ENCODE measurements around the gene CRADD. TPM values are rescaled to one million over a fixed set of nuclear protein-coding genes. Genes with fewer than 3 reads are reported as not detected.

CRADD gene
- total RNA-seq, 2 donors from 2014 or later = 11.9 to 12.2 TPM

DNA sequence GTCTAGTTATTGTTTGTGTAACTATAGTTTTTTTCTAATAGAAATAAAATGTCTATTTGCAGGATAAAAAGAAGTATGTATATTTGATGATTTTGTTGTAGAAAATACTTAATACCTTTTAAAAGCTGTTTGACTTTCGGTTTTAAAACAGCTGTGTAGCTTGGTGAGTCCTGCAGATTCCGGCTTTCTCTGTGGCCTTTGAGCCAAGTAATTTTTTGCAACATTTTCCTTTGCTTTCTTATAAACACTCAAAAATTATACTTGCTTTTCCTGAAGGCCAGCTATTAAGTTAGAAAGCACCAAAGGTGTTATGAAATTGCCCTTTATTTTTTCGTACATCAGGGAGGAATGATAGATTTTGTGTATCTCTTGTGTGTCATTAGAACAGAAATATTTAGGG is 63.6 kb downstream of the CRADD start:
- H3K27me3 Mint-ChIP-seq = no peaks in the 10 kb centered on the region
- H3K36me3 Mint-ChIP-seq = no peaks in the 10 kb centered on the region
- no peak for DNase-seq (ENCODE audit: low spot score)
- no peaks in the 10 kb centered on the region for H3K9me3 Mint-ChIP-seq
- no peak for ATAC-seq
- H3K4me1 Mint-ChIP-seq (ENCODE audit: low read depth in 2 of 2) = peaks cover 34 to 39% of the 10 kb centered on the region in 2 donors
- peak overlapping the region; percentile 90 for H3K4me3 Mint-ChIP-seq
- H3K27ac Mint-ChIP-seq = peak overlapping the region; percentile 86 to 95

DNA sequence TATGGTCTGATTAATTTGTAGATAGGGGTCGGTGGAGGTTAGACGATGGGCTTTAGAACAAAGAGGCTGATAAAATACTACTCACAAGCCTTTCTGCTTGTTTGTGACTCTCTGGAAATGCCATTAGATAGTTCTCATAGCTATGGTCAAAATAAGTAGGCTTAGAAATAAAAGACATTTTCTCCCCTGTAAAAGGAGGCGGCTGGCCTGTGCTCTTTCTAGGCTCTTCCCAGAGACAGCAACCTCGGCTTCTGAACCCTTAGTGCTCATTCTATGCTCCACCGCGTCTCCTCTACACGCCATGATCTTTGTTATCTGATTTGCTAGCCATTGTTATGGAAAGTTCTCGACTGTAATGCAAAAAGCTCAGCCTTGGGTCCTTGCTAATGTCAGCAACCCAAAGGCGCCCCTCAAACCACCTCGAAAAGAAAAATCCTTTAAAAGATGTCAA is 64.5 kb downstream of the CRADD start:
- Mint-ChIP-seq H3K9me3 (no peaks in the 10 kb centered on the region), H3K27ac (peak overlapping the region; percentile 86 to 95), H3K36me3 (no peaks in the 10 kb centered on the region), H3K4me1 (ENCODE audit: low read depth in 2 of 2) (peaks cover 34 to 39% of the 10 kb centered on the region in 2 donors), H3K27me3 (no peaks in the 10 kb centered on the region), H3K4me3 (peak overlapping the region; percentile 90)
- peak; percentile 57 to 59 for ATAC-seq
- DNase-seq (ENCODE audit: low spot score) = no peak

DNA sequence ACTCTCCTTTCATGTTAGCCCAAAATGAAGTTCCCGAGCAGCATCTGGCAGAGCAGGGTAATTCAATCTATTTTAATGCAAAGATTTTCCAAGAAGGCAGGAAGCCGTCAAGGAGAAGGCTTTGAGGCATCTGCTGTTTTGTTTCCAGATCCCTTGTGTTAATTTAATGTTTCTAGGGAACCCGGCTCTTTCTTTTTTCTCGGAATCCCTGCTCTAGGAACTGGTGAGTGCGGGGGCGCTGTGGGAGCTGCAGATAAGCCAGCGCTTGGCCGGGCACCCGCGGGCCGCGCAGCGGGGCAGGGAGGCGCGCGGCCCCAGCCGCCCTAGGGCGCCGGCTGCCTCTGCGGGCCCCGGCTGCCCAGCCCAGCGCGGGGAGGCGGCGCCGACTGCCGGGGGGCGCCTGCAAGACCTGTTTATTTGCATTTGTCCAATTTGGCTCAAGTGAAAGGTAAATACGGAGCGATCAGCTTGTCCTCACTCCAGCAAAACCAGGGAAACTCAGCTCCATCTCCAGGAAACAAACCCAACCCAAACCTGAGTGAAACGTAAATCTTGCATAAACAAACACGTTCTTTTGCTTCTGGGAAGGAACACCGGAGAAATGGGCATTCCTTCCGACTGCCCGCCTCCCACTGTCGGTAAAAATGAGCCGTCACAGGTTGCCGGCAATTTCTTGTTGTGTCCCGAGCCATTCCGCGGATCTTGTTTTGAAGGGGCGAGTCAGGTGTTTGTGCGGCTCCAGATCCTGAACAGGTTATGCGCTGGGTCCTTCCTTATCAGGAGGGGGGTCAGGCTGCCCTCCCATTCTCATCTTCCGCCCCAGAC is 65.1 kb downstream of the CRADD start:
- peak overlapping the region; percentile 90 for H3K4me3 Mint-ChIP-seq

DNA sequence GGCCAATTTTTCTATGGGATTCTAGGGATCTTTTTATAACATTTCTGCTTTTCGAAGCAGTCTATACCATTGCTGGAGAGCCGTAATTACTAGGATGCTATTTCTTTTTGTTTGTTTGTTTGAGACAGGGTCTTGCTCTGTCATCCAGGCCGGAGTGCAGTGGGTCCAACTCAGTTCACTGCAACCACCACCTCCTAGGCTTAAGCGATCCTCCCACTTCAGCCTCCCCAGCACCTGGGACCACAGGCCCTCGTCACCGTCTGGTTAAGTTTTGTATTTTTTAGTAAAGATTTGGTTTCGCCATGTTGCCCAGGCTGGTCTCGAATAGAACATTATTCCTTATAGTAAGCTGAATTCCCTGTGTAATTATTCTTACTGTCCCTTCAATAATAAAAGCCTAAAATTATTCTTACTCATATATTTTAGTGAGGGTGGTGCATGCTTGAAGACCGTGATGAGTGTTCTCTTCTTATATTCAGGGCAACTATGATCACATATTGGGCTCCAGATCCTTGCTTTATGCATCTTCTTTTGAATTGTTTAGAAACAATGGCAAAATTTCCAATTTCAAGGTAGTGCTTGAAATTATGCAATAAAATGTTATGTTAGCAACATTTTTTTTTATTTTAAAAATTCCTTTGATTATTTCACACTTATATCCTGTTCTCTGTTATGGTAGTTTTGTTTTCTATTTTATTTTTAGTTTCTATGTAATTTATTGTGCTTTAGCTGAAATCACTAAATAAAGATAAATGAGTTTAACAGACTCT is 66.2 kb downstream of the CRADD start:
- Mint-ChIP-seq H3K9me3 (no peaks in the 10 kb centered on the region), H3K4me3 (peak overlapping the region; percentile 90), H3K27me3 (no peaks in the 10 kb centered on the region), H3K4me1 (ENCODE audit: low read depth in 2 of 2) (peaks cover 34% of the 10 kb centered on the region in 2 donors), H3K27ac (peak overlapping the region; percentile 86 to 95), H3K36me3 (no peaks in the 10 kb centered on the region)
- DNase-seq (ENCODE audit: low spot score) (no peak), ATAC-seq (no peak)

More for the DNA sequence above, 65.1 kb downstream of the CRADD start:
- DNase-seq (ENCODE audit: low spot score) = peak; percentile 67
- Mint-ChIP-seq H3K27ac (peak overlapping the region; percentile 86 to 95), H3K9me3 (no peaks in the 10 kb centered on the region), H3K4me1 (ENCODE audit: low read depth in 2 of 2) (peaks cover 34 to 39% of the 10 kb centered on the region in 2 donors), H3K36me3 (no peaks in the 10 kb centered on the region), H3K27me3 (no peaks in the 10 kb centered on the region)
- peak; percentile 96 to 98 for ATAC-seq

DNA sequence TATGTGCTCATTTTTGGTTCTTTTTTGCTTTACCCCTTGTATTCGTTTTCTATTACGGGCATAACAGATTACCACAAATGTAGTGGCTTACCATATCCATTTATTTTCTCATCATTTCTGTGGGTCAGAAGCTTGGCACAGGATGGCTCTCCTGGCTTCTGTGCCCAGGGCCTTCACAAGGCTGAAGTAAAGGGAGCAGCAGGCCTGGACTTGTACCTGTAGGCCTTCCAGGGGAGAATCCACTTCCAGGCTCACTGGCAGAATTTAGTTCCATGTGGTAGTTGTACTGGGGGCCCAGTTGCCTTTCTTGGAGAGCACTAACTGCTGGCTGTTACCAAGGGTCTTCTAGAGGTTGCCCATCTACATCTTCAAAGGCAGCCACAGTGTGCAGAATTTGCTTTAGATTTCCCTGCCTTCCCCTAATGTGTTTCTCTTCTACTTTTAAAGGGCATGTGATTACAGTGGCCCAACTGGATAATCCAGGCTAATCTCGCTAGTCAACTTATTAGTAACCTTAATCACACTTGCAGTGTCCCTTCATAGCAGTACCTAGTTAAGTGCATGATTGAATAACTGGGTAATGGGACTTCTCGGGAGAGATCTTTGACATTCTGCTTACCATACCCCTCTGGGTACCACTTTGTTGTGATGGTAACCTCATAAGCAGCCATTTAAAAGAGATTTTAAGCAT is 67.0 kb downstream of the CRADD start:
- peaks cover 34 to 39% of the 10 kb centered on the region in 2 donors for H3K4me1 Mint-ChIP-seq (ENCODE audit: low read depth in 2 of 2)
- ATAC-seq = no peak
- no peaks in the 10 kb centered on the region for H3K9me3 Mint-ChIP-seq
- H3K36me3 Mint-ChIP-seq = no peaks in the 10 kb centered on the region
- H3K4me3 Mint-ChIP-seq = peak overlapping the region; percentile 7
- peak overlapping the region; percentile 86 to 95 for H3K27ac Mint-ChIP-seq
- no peaks in the 10 kb centered on the region for H3K27me3 Mint-ChIP-seq
- no peak for DNase-seq (ENCODE audit: low spot score)

DNA sequence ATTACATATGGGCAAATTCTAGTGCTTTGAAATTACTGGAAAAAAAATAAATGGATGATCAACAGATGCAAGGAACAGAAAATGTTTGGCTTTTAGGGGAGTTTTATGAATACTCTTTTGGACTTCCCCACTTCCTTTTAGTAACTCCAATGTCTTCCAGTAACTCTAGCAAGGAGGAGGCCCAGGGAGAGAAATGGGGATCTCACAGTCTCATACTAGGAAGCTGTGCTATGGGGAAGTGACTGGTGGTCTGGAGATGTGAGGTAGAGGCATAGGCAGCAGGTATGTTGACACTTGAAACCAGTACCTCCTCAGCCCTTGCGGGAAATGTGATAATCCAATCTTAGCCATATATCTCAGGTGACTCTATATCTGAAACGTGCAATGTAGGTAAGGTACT is 68.1 kb downstream of the CRADD start:
- no peak for DNase-seq (ENCODE audit: low spot score)
- Mint-ChIP-seq H3K9me3 (no peaks in the 10 kb centered on the region), H3K4me3 (no peak overlapping the region), H3K36me3 (no peaks in the 10 kb centered on the region), H3K27me3 (no peaks in the 10 kb centered on the region), H3K27ac (peak overlapping the region in 1 of 2 donors; percentile 15), H3K4me1 (ENCODE audit: low read depth in 2 of 2) (peaks cover 40 to 46% of the 10 kb centered on the region in 2 donors)
- no peak for ATAC-seq

DNA sequence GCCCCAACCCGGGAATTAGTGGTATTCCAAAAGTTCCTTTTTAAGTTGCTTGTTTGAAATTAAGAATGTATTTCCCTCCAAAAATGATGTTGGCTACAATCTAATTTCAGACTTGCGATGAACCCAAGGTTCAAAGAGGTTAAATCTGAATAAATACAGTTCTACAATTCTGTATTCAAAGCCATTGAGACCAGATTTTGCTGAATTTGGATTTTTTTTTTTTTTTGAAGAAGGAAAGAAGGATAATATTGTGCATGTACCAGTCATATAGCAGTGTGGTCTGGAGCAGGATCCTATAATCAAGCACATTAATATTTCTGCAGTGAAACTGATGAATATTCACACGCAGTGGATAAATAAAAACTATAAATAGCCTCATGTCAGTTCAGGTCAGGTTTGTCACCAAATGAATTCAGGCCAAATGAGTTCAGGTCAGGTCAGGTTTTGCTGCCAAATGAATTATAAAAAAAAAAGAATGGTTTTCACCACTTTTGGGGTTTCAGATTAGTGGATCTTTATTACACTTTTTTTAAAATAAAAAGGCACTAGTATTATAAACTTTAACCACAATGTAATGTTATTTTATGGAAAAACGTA is 69.5 kb downstream of the CRADD start:
- Mint-ChIP-seq H3K27ac (no peak overlapping the region), H3K36me3 (no peaks in the 10 kb centered on the region), H3K4me3 (no peak overlapping the region), H3K27me3 (no peaks in the 10 kb centered on the region), H3K4me1 (ENCODE audit: low read depth in 2 of 2) (peaks cover 31 to 36% of the 10 kb centered on the region in 2 donors), H3K9me3 (no peaks in the 10 kb centered on the region)
- DNase-seq (ENCODE audit: low spot score) (no peak), ATAC-seq (no peak)

DNA sequence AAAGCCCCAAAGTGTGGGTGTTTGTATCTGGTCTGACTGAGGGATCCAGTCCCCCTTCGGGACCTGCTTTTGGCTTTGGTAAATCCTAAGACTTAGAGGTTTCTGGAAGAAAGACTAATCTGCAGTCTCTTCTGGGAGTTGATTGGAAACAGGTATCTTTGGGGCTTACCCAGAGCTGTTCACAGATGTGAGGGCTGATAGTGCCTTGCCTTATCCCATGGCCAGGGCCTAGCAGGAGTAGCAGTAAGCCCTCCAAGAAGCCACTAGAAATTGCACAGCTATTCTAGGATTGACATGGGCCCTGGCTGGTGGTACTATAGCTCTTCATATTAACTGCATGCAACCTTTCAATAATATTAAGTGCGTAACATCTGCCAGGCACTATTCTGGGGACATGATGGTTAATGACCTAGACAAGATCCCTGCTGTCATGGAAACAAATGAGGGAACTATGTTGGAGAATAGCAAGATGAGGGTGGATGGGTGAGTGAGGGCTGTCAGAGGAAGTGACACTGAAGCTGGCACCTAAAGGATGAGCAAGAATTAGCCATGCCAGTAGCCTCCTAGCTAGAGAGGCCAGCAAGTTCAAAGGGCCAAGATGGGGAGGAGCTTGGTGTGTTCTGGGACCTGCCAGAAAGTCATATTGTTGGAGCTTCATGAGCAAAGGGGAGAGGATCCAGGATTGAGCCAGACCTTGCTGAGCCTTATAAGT is 71.7 kb downstream of the CRADD start:
- no peak overlapping the region for H3K27ac Mint-ChIP-seq
- peaks cover 8% of the 10 kb centered on the region for H3K36me3 Mint-ChIP-seq
- ATAC-seq (peak in 1 of 2 donors; percentile 49), DNase-seq (ENCODE audit: low spot score) (no peak)
- H3K4me3 Mint-ChIP-seq = no peak overlapping the region
- H3K4me1 Mint-ChIP-seq (ENCODE audit: low read depth in 2 of 2) = peaks cover 20 to 24% of the 10 kb centered on the region in 2 donors
- no peaks in the 10 kb centered on the region for H3K27me3 Mint-ChIP-seq
- H3K9me3 Mint-ChIP-seq = peaks cover 4% of the 10 kb centered on the region

DNA sequence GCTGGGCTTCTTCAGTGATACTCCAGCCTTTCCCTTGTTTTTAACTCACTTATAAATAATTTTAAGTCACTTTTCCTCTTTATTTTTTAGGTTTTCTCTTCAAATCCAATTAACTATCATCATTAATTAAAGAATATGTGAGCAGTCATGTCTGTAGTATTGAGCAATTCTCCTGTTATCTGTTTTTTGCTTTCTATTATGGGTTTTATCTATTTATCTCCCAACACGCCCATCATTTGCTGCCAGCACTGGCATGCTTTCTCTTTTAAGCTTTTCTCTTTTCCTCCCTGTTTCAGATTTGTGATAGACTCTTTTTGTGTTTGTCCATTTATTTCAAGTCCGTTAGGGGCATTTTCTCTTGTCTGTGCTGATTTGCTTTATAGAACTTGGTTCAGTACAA is 72.3 kb downstream of the CRADD start:
- ATAC-seq (no peak), DNase-seq (ENCODE audit: low spot score) (no peak)
- peaks cover 18% of the 10 kb centered on the region in 2 donors for H3K4me1 Mint-ChIP-seq (ENCODE audit: low read depth in 2 of 2)
- peaks cover 11% of the 10 kb centered on the region for H3K36me3 Mint-ChIP-seq
- H3K27ac Mint-ChIP-seq = peak overlapping the region in 1 of 2 donors; percentile 43
- H3K9me3 Mint-ChIP-seq = peaks cover 6% of the 10 kb centered on the region
- H3K27me3 Mint-ChIP-seq = no peaks in the 10 kb centered on the region
- H3K4me3 Mint-ChIP-seq = no peak overlapping the region

DNA sequence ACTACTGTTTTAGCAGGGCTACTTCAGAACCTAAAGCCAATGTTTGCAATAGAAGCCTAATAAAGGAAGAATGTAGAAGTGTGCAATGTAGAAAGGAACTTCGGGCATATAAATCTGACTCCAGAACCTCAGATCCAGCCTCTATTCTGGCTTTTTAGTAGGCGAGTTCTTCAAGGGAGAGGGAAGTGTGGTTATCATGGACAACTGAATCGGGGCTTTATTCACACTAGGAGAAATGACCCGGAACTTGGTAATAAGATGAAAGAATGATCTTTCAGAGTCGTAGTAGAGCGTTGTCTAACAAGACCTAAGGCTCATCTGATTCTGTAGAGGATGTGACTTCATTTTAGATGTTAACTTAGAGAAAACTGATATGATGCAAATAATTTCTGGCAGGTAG is 72.9 kb downstream of the CRADD start:
- Mint-ChIP-seq H3K27ac (peak overlapping the region in 1 of 2 donors; percentile 43), H3K4me1 (ENCODE audit: low read depth in 2 of 2) (peaks cover 17 to 21% of the 10 kb centered on the region in 2 donors), H3K4me3 (no peak overlapping the region), H3K36me3 (peaks cover 15% of the 10 kb centered on the region), H3K9me3 (peaks cover 10% of the 10 kb centered on the region), H3K27me3 (no peaks in the 10 kb centered on the region)
- ATAC-seq = no peak
- DNase-seq (ENCODE audit: low spot score) = no peak

DNA sequence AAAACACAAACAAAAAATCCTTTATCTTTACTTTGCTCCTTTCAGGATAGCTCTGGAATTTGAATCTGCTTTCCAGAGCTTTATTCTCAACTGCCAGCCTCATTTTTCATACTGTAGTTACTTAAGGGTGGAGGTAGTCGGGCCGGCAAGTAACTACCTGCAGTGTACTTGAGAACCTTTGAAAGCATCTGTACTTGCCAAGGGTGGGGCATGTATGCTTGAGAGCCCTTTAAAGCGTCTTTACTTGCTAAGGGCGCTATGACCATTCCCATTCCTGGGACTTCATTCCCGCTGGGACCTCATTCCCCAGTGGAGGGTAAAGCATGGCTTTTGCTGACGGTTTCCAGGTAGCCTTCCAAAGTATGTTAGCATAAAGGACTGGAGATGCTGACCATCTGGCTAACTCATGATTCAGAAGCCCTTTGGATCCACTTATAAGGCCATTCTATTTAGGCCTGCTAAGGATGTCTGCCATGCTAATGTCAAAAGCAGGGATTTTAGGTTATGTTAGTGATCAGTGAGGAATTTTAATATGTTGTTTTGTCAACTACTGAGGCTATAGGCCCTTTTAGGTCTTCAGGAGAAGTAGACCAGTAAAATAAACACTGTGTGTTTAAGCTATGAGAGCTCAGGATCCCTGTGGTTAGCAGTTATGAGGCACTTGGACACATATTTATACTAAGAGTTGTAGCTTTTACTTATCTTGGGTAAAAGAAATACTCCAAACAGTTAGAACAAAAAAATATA is 74.9 kb downstream of the CRADD start:
- ATAC-seq = no peak
- no peak overlapping the region for H3K4me3 Mint-ChIP-seq

DNA sequence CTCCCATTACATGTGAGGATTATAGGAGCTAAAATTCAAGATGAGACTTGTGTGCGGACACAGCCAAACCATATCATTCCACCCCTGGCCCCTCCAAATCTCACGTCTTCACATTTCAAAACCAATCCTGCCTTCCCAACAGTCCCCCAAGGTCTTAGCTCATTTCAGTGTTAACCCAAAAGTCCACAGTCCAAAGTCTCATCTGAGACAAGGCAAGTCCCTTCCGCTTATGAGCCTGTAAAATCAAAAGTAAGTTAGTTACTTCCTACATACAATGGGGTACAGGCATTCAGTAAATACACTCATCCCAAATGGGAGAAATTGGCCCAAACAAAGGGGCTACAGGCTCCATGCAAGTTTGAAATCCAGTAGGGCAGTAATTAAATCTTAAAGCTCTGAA is 76.1 kb downstream of the CRADD start:
- H3K9me3 Mint-ChIP-seq = peaks cover 10% of the 10 kb centered on the region
- no peak overlapping the region for H3K4me3 Mint-ChIP-seq
- DNase-seq (ENCODE audit: low spot score) = no peak
- no peaks in the 10 kb centered on the region for H3K27me3 Mint-ChIP-seq
- no peak for ATAC-seq
- H3K4me1 Mint-ChIP-seq (ENCODE audit: low read depth in 2 of 2) = peaks cover 16 to 17% of the 10 kb centered on the region in 2 donors
- no peak overlapping the region for H3K27ac Mint-ChIP-seq
- peaks cover 15% of the 10 kb centered on the region for H3K36me3 Mint-ChIP-seq

More for the DNA sequence above, 74.9 kb downstream of the CRADD start:
- Mint-ChIP-seq H3K36me3 (peaks cover 15% of the 10 kb centered on the region), H3K27me3 (no peaks in the 10 kb centered on the region), H3K9me3 (peaks cover 10% of the 10 kb centered on the region), H3K4me1 (ENCODE audit: low read depth in 2 of 2) (peaks cover 16 to 17% of the 10 kb centered on the region in 2 donors), H3K27ac (peak overlapping the region in 1 of 2 donors; percentile 5)
- no peak for DNase-seq (ENCODE audit: low spot score)
